Neural cell (in vitro differentiated cells): Measurements from ENCODE around the gene GLB1L3.

Experiments used
- EZH2 ChIP-seq: fragments of 200-600, 300-800 bp; shearing (Covaris generic), sonication (generic); IDR thresholded peaks from 2 replicates; pipeline ENCODE4 v1.6.1; 2014; ENCODE audit warnings: antibody characterized with exemption, low read length, borderline replicate concordance, mild to moderate bottlenecking; ENCODE audit not compliant: insufficient read depth, poor library complexity, severe bottlenecking
- POLR2AphosphoS5 ChIP-seq: IDR thresholded peaks from 2 replicates; pipeline ENCODE4 v1.6.1; 2012
- TAF1 ChIP-seq: IDR thresholded peaks from 2 replicates; pipeline ENCODE4 v1.6.1; 2012; ENCODE audit warnings: low read depth
- TF ChIP-seq, protein P1 (sequence below): fragments of 450-650 bp; IDR thresholded peaks from 2 replicates; pipeline ENCODE4 v1.5.1; 2014; ENCODE audit warnings: antibody characterized with exemption, mild to moderate bottlenecking, moderate library complexity; ENCODE audit not compliant: poor library complexity, severe bottlenecking
- TF ChIP-seq, protein P2 (sequence below): IDR thresholded peaks from 2 replicates; pipeline ENCODE4 v1.6.1; 2012; ENCODE audit warnings: borderline replicate concordance

DNA sequence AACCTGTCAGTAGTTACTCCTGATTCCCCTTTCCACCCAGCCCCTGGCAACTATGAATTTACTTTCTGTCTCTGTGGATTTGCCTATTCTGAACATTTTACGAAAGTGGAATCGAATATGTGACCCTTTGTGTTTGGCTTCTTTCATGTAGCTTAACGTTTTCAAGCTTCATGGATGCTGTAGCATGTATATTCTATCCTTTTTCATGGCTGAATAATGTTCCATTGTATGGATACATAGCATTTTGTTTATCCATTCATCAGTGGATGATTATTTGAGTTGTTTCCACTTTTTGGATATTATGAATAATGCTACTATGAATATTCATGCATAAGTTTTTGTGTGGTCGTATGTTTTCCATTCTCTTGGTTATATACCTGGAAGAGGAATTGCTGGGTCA, 46.4 kb downstream of the GLB1L3 start:
- TF ChIP-seq, protein P1, sequence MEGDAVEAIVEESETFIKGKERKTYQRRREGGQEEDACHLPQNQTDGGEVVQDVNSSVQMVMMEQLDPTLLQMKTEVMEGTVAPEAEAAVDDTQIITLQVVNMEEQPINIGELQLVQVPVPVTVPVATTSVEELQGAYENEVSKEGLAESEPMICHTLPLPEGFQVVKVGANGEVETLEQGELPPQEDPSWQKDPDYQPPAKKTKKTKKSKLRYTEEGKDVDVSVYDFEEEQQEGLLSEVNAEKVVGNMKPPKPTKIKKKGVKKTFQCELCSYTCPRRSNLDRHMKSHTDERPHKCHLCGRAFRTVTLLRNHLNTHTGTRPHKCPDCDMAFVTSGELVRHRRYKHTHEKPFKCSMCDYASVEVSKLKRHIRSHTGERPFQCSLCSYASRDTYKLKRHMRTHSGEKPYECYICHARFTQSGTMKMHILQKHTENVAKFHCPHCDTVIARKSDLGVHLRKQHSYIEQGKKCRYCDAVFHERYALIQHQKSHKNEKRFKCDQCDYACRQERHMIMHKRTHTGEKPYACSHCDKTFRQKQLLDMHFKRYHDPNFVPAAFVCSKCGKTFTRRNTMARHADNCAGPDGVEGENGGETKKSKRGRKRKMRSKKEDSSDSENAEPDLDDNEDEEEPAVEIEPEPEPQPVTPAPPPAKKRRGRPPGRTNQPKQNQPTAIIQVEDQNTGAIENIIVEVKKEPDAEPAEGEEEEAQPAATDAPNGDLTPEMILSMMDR = no peak
- TF ChIP-seq, protein P2, sequence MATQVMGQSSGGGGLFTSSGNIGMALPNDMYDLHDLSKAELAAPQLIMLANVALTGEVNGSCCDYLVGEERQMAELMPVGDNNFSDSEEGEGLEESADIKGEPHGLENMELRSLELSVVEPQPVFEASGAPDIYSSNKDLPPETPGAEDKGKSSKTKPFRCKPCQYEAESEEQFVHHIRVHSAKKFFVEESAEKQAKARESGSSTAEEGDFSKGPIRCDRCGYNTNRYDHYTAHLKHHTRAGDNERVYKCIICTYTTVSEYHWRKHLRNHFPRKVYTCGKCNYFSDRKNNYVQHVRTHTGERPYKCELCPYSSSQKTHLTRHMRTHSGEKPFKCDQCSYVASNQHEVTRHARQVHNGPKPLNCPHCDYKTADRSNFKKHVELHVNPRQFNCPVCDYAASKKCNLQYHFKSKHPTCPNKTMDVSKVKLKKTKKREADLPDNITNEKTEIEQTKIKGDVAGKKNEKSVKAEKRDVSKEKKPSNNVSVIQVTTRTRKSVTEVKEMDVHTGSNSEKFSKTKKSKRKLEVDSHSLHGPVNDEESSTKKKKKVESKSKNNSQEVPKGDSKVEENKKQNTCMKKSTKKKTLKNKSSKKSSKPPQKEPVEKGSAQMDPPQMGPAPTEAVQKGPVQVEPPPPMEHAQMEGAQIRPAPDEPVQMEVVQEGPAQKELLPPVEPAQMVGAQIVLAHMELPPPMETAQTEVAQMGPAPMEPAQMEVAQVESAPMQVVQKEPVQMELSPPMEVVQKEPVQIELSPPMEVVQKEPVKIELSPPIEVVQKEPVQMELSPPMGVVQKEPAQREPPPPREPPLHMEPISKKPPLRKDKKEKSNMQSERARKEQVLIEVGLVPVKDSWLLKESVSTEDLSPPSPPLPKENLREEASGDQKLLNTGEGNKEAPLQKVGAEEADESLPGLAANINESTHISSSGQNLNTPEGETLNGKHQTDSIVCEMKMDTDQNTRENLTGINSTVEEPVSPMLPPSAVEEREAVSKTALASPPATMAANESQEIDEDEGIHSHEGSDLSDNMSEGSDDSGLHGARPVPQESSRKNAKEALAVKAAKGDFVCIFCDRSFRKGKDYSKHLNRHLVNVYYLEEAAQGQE = no peak
- TF ChIP-seq EZH2 (no peak), POLR2AphosphoS5 (no peak), TAF1 (no peak)
